OCI-LY1 (cell line): ENCODE data around the gene FHOD3.

ENCODE experiments used
- H2AFZ ChIP-seq: fragments of 200-600 bp; sonication (generic), shearing (Covaris generic); 2 replicates; pipeline ENCODE4 v1.6.0; 2014; ENCODE audit warnings: antibody characterized with exemption, mild to moderate bottlenecking, low read length
- H3F3A ChIP-seq: fragments of 200-600 bp; sonication (generic), shearing (Covaris generic); 2 replicates; pipeline ENCODE4 v1.6.0; 2014; ENCODE audit warnings: mild to moderate bottlenecking, antibody characterized with exemption, low read length, moderate library complexity; ENCODE audit not compliant: insufficient read depth
- H3K27ac ChIP-seq: fragments of 200-600 bp; sonication (generic); 2 replicates; pipeline ENCODE4 v1.5.1; 2014; ENCODE audit warnings: low read length, mixed run types, mild to moderate bottlenecking, low read depth; ENCODE audit not compliant: poor library complexity, severe bottlenecking
- H3K27me3 ChIP-seq: fragments of 200-600 bp; sonication (generic); 2 replicates; pipeline ENCODE4 v1.6.0; 2014; ENCODE audit warnings: antibody characterized with exemption, mild to moderate bottlenecking, low read length, moderate library complexity; ENCODE audit not compliant: insufficient read depth
- H3K36me3 ChIP-seq: fragments of 200-600 bp; sonication (generic); 2 replicates; pipeline ENCODE4 v1.6.1; 2014; ENCODE audit warnings: mild to moderate bottlenecking, antibody characterized with exemption, low read length, moderate library complexity, mixed read lengths; ENCODE audit not compliant: insufficient read depth
- H3K4me1 ChIP-seq: fragments of 200-600 bp; sonication (generic); 2 replicates; pipeline ENCODE4 v1.5.1; 2014; ENCODE audit warnings: mild to moderate bottlenecking, low read length, moderate library complexity; ENCODE audit not compliant: insufficient read depth, severe bottlenecking
- H3K4me2 ChIP-seq: fragments of 200-600 bp; sonication (generic), shearing (Covaris generic); 2 replicates; pipeline ENCODE4 v1.6.1; 2014; ENCODE audit warnings: low read length
- H3K4me3 ChIP-seq: fragments of 200-600 bp; sonication (generic); 2 replicates; pipeline ENCODE4 v1.5.1; 2014; ENCODE audit warnings: low read length, low read depth, mild to moderate bottlenecking, mixed read lengths; ENCODE audit not compliant: poor library complexity, severe bottlenecking
- H3K79me2 ChIP-seq: fragments of 200-600 bp; shearing (Covaris generic); 2 replicates; pipeline ENCODE4 v1.6.1; 2016; ENCODE audit warnings: mixed run types, low read length, mixed read lengths; ENCODE audit not compliant: insufficient read depth
- H3K9ac ChIP-seq: fragments of 200-600 bp; sonication (generic), shearing (Covaris generic); 2 replicates; pipeline ENCODE4 v1.6.1; 2014; ENCODE audit warnings: mild to moderate bottlenecking, low read length, mixed read lengths
- H3K9me2 ChIP-seq: fragments of 200-600 bp; sonication (generic), shearing (Covaris generic); 2 replicates; pipeline ENCODE4 v1.6.1; 2014; ENCODE audit warnings: low read depth, mild to moderate bottlenecking, low read length, mixed read lengths
- H3K9me3 ChIP-seq: fragments of 200-600 bp; shearing (Covaris generic); 2 replicates; pipeline ENCODE4 v1.6.1; 2014; ENCODE audit warnings: low read length, mixed read lengths
- H4K20me1 ChIP-seq: fragments of 200-600 bp; sonication (generic), shearing (Covaris generic); 2 replicates; pipeline ENCODE4 v1.6.0; 2016; ENCODE audit warnings: mild to moderate bottlenecking, low read length; ENCODE audit not compliant: insufficient read depth
- EZH2 ChIP-seq: fragments of 200-600 bp; sonication (generic), shearing (Covaris generic); IDR thresholded peaks from 2 replicates; pipeline ENCODE4 v1.8.0; 2017; ENCODE audit warnings: borderline replicate concordance, mixed run types, mild to moderate bottlenecking, antibody characterized with exemption, low read length, moderate library complexity, mixed read lengths
- TF ChIP-seq, protein P1 (sequence below): fragments of 200-600 bp; sonication (generic), shearing (Covaris generic); IDR thresholded peaks from 2 replicates; pipeline ENCODE4 v1.5.1; 2017; ENCODE audit warnings: mild to moderate bottlenecking, antibody characterized with exemption, low read length, moderate library complexity, mixed read lengths

The FHOD3 gene

DNA sequence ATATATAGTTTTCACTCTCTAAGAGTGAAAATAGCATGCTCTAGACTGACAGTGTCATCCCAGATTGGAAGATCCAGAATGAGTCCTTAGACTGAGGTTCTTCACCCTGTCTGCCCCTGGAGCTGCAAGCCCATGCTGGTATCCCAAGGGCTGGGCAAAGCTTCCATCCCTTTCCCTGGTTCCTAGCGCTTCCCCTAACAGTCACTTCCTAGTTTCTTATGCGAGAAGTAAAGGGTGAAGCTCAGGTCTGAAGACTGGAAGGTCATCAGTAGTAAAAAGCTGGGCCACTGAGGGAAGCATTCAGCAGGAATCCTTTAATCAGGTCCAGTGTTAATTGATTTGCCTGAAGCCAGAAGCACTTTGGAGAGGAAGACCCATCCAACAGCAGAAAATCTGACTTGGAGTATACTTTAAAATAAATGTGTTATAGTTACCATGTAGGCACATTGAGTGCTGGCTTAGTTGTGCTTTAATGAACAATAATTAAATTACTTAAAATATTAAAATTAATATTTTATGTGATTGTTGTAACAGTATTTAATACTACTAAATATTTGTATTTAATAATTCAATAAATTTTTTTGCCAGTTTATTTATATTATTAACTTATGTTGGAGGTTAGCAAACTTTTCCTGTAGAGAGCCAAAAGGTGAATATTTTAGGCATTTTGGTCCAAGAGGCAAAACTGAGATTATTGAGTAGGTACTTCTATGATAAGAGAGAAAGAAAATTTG is 237.9 kb downstream of the FHOD3 start:
- Histone ChIP-seq H3K4me3 (no peak overlapping the region), H3K9me3 (no peaks in the 10 kb centered on the region), H3K4me1 (no peaks in the 10 kb centered on the region), H3K79me2 (no peaks in the 10 kb centered on the region), H3K27me3 (0 out of 2 replicates have a peak, but pooled peaks cover 6% of the 10 kb centered on the region), H3F3A (no peaks in the 10 kb centered on the region), H3K9me2 (no peaks in the 10 kb centered on the region), H3K36me3 (no peaks in the 10 kb centered on the region), H4K20me1 (no peaks in the 10 kb centered on the region), H3K4me2 (no peak overlapping the region), H2AFZ (no peak overlapping the region), H3K9ac (no peak overlapping the region), H3K27ac (no peak overlapping the region)
- TF ChIP-seq, protein P1, sequence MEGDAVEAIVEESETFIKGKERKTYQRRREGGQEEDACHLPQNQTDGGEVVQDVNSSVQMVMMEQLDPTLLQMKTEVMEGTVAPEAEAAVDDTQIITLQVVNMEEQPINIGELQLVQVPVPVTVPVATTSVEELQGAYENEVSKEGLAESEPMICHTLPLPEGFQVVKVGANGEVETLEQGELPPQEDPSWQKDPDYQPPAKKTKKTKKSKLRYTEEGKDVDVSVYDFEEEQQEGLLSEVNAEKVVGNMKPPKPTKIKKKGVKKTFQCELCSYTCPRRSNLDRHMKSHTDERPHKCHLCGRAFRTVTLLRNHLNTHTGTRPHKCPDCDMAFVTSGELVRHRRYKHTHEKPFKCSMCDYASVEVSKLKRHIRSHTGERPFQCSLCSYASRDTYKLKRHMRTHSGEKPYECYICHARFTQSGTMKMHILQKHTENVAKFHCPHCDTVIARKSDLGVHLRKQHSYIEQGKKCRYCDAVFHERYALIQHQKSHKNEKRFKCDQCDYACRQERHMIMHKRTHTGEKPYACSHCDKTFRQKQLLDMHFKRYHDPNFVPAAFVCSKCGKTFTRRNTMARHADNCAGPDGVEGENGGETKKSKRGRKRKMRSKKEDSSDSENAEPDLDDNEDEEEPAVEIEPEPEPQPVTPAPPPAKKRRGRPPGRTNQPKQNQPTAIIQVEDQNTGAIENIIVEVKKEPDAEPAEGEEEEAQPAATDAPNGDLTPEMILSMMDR: no peak
- TF ChIP-seq EZH2: no peak

DNA sequence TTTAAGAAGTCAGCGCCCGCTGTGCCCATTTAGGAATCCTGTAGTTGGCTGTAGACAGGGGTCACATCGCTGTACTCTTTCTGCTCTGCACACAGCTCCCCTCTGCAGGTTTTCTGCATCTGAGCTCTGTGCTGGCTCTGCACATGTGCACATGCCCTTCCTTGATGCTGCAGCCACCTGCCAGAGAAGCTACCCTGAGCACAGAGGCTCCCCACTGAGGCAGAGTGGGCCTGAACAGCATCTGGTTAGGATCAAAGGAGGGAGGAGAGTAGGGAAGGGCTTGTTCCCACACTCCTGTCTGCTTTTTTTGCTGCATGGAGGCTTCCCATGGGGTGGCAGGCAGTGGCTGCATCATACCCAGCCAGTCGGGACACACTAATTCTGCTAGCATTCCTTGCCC is 238.9 kb downstream of the FHOD3 start:
- no peak for TF ChIP-seq EZH2
- TF ChIP-seq, protein P1: no peak

DNA sequence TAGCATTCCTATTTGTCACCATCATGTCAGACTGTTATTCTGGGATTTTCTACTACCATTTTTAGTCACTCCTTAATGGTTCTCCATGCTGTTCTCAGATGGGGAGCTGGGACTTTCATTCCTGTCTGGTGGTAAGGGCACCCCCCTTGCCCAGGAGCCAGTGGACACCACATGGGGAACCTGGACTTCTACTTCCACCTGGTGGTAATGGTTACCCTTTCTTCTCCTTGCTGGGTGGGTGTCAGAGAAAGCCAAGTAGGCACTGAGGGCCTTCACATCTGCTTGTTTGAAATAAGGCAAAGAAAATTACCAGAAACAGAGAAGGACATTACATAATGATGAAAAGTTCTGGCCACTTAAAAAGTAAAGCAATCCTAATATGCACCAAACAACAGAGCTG is 239.8 kb downstream of the FHOD3 start:
- TF ChIP-seq, protein P1: no peak
- TF ChIP-seq EZH2: no peak
- no peak overlapping the region for H3K4me3 ChIP-seq
- no peaks in the 10 kb centered on the region for H4K20me1 ChIP-seq
- H3K4me2 ChIP-seq: no peak overlapping the region
- H3F3A ChIP-seq: no peaks in the 10 kb centered on the region
- no peaks in the 10 kb centered on the region for H3K36me3 ChIP-seq
- no peaks in the 10 kb centered on the region for H3K9me2 ChIP-seq
- H3K9ac ChIP-seq: no peak overlapping the region
- no peaks in the 10 kb centered on the region for H3K79me2 ChIP-seq
- H3K4me1 ChIP-seq: no peaks in the 10 kb centered on the region
- no peaks in the 10 kb centered on the region for H3K9me3 ChIP-seq
- 0 out of 2 replicates have a peak, but pooled peaks cover 6% of the 10 kb centered on the region for H3K27me3 ChIP-seq
- no peak overlapping the region for H3K27ac ChIP-seq
- H2AFZ ChIP-seq: no peak overlapping the region

More for the DNA sequence above, 238.9 kb downstream of the FHOD3 start:
- H3K79me2 ChIP-seq: no peaks in the 10 kb centered on the region
- H3K4me3 ChIP-seq: no peak overlapping the region
- H3K27ac ChIP-seq: no peak overlapping the region
- no peaks in the 10 kb centered on the region for H3K36me3 ChIP-seq
- no peak overlapping the region for H3K9ac ChIP-seq
- H3K27me3 ChIP-seq: 0 out of 2 replicates have a peak, but pooled peaks cover 6% of the 10 kb centered on the region
- no peaks in the 10 kb centered on the region for H3K4me1 ChIP-seq
- no peaks in the 10 kb centered on the region for H4K20me1 ChIP-seq
- H3K9me3 ChIP-seq: no peaks in the 10 kb centered on the region
- no peak overlapping the region for H2AFZ ChIP-seq
- H3F3A ChIP-seq: no peaks in the 10 kb centered on the region
- no peaks in the 10 kb centered on the region for H3K9me2 ChIP-seq
- no peak overlapping the region for H3K4me2 ChIP-seq
